ENCODE data around the gene SLC31A1. TPM values are rescaled to one million over a fixed set of nuclear protein-coding genes. Genes with fewer than 3 reads are reported as not detected.

Gene SLC31A1
- total and polyA plus RNA-seq, 2 of the 13 experiments (the other 11 are each of a cell fraction or from before 2014, with no cell fraction given), result 62.9 to 70.0 TPM

DNA sequence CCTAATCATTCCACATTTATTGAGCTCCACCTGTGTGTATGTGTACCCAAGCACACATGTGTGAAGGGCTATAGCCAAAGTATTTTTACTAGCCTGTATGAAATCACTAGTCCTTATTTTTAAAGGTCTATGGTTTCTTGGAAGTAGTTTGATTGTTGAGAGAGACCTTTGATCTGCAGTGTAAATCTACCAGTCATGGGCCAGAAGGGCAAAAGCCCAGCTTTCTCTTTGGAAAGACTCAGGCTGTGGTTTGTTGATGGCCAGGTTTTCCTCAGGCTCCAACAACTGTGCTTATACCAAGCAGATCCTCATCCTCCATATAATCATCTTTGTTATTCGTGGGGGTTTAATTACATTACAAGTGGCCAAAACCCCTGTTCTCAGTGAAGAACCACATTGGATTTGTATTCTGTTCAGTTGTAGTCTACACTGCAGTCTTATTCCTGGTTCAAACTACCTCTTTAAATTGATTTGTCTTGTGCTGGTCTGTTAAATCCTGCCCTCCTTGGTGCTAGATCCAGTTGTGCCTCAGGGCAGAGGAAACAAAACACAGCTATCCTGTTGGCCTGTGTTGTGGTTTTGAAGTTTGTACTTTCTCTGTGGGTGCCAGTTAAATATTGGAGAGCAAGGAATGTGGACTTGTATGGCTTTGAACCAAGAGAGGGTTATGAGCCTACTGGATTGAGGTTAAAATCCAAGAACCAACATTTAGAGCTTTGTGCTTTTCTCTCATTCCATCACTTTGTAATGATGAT is 40.8 kb downstream of the SLC31A1 start:
- 0 out of 2 replicates have a peak, but pooled peaks have one; percentile 20 for TF ChIP-seq ZSCAN20 (CRISPR knock-in tag; IDR thresholded peaks at IDR 0.05; ENCODE audit: borderline replicate concordance)
- TF ChIP-seq, protein P1, sequence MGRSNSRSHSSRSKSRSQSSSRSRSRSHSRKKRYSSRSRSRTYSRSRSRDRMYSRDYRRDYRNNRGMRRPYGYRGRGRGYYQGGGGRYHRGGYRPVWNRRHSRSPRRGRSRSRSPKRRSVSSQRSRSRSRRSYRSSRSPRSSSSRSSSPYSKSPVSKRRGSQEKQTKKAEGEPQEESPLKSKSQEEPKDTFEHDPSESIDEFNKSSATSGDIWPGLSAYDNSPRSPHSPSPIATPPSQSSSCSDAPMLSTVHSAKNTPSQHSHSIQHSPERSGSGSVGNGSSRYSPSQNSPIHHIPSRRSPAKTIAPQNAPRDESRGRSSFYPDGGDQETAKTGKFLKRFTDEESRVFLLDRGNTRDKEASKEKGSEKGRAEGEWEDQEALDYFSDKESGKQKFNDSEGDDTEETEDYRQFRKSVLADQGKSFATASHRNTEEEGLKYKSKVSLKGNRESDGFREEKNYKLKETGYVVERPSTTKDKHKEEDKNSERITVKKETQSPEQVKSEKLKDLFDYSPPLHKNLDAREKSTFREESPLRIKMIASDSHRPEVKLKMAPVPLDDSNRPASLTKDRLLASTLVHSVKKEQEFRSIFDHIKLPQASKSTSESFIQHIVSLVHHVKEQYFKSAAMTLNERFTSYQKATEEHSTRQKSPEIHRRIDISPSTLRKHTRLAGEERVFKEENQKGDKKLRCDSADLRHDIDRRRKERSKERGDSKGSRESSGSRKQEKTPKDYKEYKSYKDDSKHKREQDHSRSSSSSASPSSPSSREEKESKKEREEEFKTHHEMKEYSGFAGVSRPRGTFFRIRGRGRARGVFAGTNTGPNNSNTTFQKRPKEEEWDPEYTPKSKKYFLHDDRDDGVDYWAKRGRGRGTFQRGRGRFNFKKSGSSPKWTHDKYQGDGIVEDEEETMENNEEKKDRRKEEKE (IDR thresholded peaks at IDR 0.05), result no peak
- peak; percentile 6; the same call in 1 of the 2 replicates for TF ChIP-seq ZMYM3 (CRISPR knock-in tag; IDR thresholded peaks at IDR 0.05)
- no peak for TF ChIP-seq ZNF619 (CRISPR knock-in tag; IDR thresholded peaks at IDR 0.05)
- TF ChIP-seq TEAD3 (CRISPR knock-in tag; optimal IDR thresholded peaks at IDR 0.05; ENCODE audit: borderline replicate concordance), result peak; percentile 43
- TF ChIP-seq GFI1 (CRISPR knock-in tag; IDR thresholded peaks at IDR 0.05; ENCODE audit: borderline replicate concordance), result 0 out of 2 replicates have a peak, but pooled peaks have one; percentile 16
- 0 out of 4 replicates have a peak, but pooled peaks of 1 of the 2 experiments have one; percentile 4 for TF ChIP-seq EP300 (IDR thresholded peaks at IDR 0.05; ENCODE audit: low read depth in 2 of 2, low read length in 2 of 2)
- no peak for TF ChIP-seq EP300 (CRISPR knock-in tag; IDR thresholded peaks at IDR 0.05; ENCODE audit: borderline replicate concordance)
- peak; percentile 18; the same call in 1 of the 2 replicates for TF ChIP-seq HNF4A (CRISPR knock-in tag; IDR thresholded peaks at IDR 0.05)
- no peak overlapping the region for H3K9ac ChIP-seq (ENCODE audit: insufficient read depth, low read depth, low read length)
- H3K4me3 ChIP-seq (replicated peaks in 1 of 3; ENCODE audit: insufficient read depth in 1 of 3, low read depth in 2 of 3, low read length in 3 of 3), result no peak overlapping the region
- DNase-seq (ENCODE audit: low spot score) (peak; percentile 35), FAIRE-seq (no peak), ATAC-seq (peak; percentile 77)
- H3K36me3 ChIP-seq (replicated peaks in 1 of 2; ENCODE audit: control insufficient read depth in 1 of 2, insufficient read depth in 2 of 2, low read length in 2 of 2), result peaks cover 20 to 47% of the 10 kb centered on the region in 2 experiments
- peak overlapping the region; percentile 65 for H3K27ac ChIP-seq (ENCODE audit: extremely low read length, insufficient read depth, low read length)
- no peaks in the 10 kb centered on the region for H3K79me2 ChIP-seq (ENCODE audit: insufficient read depth, low read length)
- in situ Hi-C loops (cut with HindIII; ENCODE audit: extremely low pct_ligation_motif_present, low pct_unique_long_range_greater_than_20kb), result no loop called here
- H3K9me3 ChIP-seq (ENCODE audit: low read length), result no peaks in the 10 kb centered on the region
- ChIA-PET POLR2A (interaction anchor here (0.8 to 3.8 kb wide), 4 partner anchors 13 to 41 kb away, joined by 3 to 15 read pairs (median 4); partner anchors contain the start of genes CDC26, FKBP15, PRPF4 and SLC31A1), CTCF (ENCODE audit: low intra/inter-chr PET ratio, low total read pairs) (no interaction called here)
- H2AFZ ChIP-seq (ENCODE audit: low read length), result no peak overlapping the region
- no peaks in the 10 kb centered on the region for H4K20me1 ChIP-seq (ENCODE audit: insufficient read depth, low read length)
- no TSS peak for BruUV-seq (replicated peaks)
- H3K4me1 ChIP-seq (ENCODE audit: insufficient read depth, low read length), result peaks cover 18% of the 10 kb centered on the region
- intact Hi-C loops (cut with micrococcal nuclease; ENCODE audit: unreplicated experiment), result loop anchor here (5.0 kb wide), 1 partner anchor 40 kb away; the partner anchor contains the start of genes FKBP15 and SLC31A1
- 48% methylated on average over 1 of the region's 1 CpG for WGBS (ENCODE audit: low lambda C conversion rate)
- peak overlapping the region; percentile 23; the same call in 1 of the 2 replicates for H3K4me2 ChIP-seq (ENCODE audit: low read depth, low read length)
- H3K27me3 ChIP-seq (ENCODE audit: control insufficient read depth in 1 of 2, insufficient read depth in 2 of 2, low read length in 2 of 2), result no peaks in the 10 kb centered on the region

All from HepG2 (cell line).